ENCODE results near the gene DCAKD.

- TF ChIP-seq POLR2A (IDR thresholded peaks at IDR 0.05) (no peak), CTCF (IDR thresholded peaks at IDR 0.05) (no peak)
These were observed 41.6 kb downstream of the DCAKD start for GRCh38 chr17:45009676-45010467.
